Measurements from ENCODE around the gene ARPP21.
"Not testable (repeated sequence)": the region's sequence is repeated elsewhere in the genome, so short reads cannot be mapped to it uniquely, and the experiment has no call there.

Gene ARPP21

DNA sequence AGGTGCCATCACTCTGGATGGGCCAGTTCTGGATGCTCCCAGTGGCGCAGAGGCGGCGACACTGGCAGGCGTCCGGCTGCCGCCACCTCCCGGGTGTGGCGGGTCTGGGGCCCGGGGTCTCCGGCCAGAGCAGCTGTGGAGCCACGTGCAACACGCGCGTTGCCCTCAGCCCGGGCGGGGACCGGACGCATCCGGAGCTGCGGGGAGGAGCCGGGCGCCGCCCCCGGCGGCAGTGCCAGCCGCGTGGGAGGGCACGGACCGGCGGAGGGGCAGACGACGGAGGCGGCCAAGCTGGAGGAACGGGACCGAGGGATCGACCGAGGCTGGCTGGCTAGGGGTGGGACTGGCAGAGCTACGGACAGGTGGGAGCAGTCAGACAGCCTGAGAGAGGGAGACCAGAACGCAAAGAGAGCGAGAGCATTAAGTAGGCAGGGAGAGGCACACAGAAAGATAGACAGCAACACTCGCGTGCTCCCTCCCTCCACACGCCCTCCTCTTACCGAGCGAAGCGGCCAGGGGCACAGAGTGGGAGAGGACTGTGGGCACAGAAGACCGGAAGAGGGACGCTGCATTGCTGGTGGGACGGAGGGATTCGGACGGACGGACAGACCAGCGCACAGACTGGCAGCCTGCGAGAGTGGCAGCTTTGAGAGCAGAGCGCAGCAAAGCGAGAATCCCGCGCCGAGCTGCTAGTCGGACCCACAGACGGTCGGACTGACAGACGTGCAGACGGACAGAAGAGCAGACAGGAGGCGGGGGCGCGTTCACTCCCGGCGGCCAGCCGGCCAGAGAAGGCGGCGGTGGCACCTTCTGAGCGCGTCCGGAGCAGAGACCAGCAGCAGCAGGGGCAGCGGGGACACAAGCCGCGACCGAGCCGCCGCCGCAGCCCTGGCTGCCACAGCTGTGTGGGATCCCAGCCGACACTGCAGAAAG lies at the start of gene ARPP21:
Gene ARPP21, plus strand, starts transcription at position 272 of the 933 bp plus-strand sequence. CDS start 42,227 bp downstream, outside the sequence.
- DNase-seq, result peak; percentile 34 to 37
- TF ChIP-seq GATA1 (IDR thresholded peaks at IDR 0.05; ENCODE audit: low read depth, low read length), result no peak
- no peak for TF ChIP-seq POLR2A (IDR thresholded peaks at IDR 0.05; ENCODE audit: low read length)

DNA sequence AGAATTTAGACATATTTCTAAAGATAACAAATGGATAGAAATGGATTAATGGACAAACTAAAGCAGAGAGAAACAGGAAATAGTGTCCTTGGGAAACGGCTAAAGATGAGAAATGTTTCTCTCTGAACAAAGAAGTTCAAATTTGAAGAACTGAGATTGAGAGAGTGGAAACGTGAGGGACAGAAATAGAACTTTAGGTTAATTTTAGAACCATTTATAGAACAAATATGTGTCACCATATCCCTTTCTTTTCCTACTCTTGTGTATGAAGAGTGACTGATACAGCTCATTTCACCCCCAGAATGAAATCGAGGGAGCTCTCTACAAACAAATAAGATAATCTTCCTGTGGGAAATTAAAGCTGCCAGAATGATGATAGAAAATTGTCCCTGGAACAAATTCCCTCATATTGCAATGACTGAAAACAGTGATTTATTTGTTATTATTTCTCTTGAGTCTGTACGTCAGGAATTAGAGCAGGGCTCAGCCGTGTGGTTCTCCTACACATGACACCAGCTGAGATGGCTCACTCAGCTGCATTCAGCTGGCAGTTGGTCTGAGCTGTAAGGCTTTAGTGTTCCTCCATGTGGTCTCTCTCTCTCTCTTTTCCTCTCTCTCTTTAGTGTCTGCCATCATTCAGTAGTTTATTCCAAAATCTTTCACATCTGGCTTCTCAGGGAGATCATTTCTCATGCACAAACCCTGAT lies 46.6 kb upstream of the ARPP21 start:
- TF ChIP-seq GATA1 (IDR thresholded peaks at IDR 0.05; ENCODE audit: low read depth, low read length) (no peak), POLR2A (IDR thresholded peaks at IDR 0.05; ENCODE audit: low read length) (no peak)
- no peak for DNase-seq

DNA sequence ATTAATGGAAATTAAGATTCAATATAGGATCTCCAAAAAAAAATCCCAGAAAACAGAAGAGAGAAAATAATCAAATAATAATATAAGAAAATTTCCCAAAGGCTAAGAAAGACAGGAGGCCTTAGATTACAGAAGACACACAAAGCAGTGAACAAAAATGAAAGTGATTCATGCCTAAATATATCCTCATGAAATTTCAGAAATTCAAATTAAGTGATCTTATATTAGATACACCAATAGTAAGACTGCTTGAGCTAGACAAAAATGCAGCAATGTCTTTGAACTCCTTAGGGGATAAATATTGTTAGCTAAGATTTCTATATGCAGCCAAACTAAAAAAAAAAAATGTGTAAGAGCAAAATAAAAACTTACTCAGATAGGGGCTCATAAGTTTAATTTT lies 44.6 kb upstream of the ARPP21 start:
- DNase-seq, result no peak
- TF ChIP-seq POLR2A (IDR thresholded peaks at IDR 0.05; ENCODE audit: low read length) (no peak), GATA1 (IDR thresholded peaks at IDR 0.05; ENCODE audit: low read depth, low read length) (no peak)

DNA sequence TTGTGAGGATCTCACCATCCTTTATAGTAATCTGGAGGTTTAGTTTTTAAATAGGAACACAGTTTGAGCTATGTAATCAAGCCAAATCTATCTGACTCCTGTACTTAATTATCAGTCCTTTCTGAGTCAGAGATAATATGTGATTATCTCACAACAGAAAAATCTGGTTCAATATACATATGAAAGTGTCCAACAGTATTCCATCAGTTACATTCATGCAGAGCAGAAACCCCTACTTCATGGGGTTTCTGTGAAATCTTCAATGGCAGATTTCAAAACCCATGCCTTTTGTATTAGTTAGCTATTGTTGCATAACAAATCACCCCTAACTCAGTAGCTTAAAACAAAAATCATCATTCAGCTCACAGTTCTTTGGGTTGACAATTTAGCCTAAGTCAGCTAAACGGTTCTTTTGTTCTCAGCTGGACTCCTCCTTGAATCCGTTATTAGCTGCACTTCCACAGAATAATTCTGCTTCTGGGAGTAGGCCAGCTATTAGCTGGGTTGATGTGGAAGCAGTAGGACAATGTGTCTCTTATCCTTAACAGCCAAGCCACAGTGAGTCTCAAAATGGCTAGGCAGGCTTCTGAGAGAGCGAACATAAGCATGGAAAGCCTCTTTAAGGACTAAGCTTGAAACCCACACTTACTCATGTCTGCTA lies 42.9 kb upstream of the ARPP21 start:
- no peak for DNase-seq
- TF ChIP-seq POLR2A (IDR thresholded peaks at IDR 0.05; ENCODE audit: low read length) (no peak), GATA1 (IDR thresholded peaks at IDR 0.05; ENCODE audit: low read depth, low read length) (no peak)

DNA sequence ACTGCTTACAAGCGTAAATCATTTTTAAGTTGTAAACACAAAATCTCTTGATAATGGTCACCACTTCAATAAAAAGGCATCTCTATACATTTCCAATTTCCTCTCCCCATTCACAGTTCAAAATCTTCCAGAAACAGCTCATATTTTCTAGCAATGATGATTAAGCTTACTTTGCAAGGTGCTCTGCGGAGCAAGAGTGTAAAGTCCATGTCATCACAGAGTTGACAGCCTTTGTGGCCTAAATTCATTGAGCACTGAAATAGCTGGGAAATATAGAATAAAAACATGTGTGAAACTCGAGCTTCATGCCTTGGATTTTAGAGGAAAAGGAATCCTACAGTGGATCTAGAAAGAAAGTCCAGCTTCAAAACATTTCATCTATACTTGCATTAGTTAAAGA lies 41.8 kb upstream of the ARPP21 start:
- TF ChIP-seq GATA1 (IDR thresholded peaks at IDR 0.05; ENCODE audit: low read depth, low read length) (no peak), POLR2A (IDR thresholded peaks at IDR 0.05; ENCODE audit: low read length) (no peak)
- no peak for DNase-seq

DNA sequence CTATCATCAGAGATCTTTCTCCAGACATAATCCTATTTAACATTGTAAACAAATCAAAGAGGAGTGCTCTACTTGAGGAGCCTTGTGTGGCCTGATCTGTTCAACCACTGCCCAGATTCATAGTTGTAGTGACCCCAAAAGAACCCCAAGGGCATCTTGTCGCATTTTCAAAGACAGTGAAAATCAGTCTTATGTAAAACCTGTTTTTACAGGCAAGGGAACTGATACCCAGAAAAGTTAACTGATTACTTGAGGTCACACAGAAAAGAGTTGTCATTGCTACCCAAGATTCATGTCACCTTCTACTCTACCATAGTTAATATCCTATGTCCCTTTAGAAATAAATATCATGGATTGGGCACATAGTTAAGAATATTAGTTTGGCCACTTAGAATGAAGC lies 40.5 kb upstream of the ARPP21 start:
- TF ChIP-seq GATA1 (IDR thresholded peaks at IDR 0.05; ENCODE audit: low read depth, low read length) (no peak), POLR2A (IDR thresholded peaks at IDR 0.05; ENCODE audit: low read length) (no peak)
- no peak for DNase-seq

DNA sequence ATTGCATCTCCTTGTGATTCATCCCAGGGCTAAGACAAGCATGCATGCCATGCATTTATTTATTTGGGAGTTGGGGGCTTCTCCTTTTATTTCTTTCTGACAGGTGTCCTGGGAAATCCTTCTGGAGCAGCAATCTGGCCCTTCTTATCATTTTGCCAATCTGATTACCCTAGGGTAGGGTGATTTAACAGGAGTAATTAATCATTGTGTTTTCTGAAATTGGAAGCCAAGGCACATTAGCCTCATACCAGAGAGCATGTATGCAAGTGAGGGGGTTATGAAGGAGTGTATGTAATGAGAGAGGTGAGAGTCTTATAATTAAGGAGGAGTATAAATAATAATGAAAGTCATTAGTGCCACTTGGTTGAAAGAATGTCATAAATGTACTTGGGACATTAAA lies 37.4 kb upstream of the ARPP21 start:
- TF ChIP-seq POLR2A (IDR thresholded peaks at IDR 0.05; ENCODE audit: low read length) (no peak), GATA1 (IDR thresholded peaks at IDR 0.05; ENCODE audit: low read depth, low read length) (no peak)
- no peak for DNase-seq

DNA sequence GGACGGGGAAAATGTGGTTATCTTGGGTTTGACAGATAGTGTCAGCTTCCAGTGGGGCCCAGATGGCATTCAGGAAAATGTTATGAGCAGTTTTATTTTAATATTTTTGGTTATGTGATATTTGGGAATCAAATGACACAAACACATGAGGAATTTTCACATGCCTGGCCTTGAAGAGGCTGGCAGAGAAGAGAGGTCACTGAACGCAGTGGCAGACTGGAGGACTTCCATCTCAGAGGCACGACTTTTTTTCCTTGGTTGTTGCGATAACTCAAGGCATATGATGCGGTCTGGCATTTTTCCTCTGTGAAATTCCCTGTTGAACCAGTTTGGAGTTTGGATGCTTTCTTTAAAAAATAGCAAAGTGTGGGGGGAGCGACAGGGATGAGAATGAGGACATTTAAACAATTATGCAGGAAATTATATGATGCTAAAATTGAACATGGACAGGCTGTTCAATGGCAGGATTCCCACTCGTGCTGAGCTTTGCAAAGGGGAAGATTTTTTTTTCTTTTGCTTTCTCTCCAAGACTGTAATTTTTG lies 36.9 kb upstream of the ARPP21 start:
- DNase-seq, result no peak
- TF ChIP-seq POLR2A (IDR thresholded peaks at IDR 0.05; ENCODE audit: low read length) (no peak), GATA1 (IDR thresholded peaks at IDR 0.05; ENCODE audit: low read depth, low read length) (no peak)

DNA sequence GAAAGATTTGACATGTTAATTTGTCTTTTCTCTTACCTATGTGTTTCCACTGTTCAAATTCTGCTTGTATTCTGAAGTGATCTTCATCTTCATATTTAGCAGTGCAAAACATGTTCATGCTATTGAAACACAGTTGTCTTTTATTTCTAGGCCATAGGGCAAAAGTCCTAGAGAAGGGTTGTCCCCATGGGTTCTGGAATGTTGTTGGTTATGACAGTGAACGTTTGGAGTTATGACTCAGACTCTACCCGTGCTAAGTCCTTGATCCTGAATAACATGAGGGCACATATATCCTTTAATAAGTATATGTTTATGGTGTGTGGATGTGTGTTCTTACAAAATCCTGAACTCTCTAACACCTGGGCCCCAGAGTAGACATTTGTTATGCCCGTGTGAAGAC lies 23.0 kb upstream of the ARPP21 start:
- no peak for TF ChIP-seq POLR2A (IDR thresholded peaks at IDR 0.05; ENCODE audit: low read length)
- no peak for TF ChIP-seq GATA1 (IDR thresholded peaks at IDR 0.05; ENCODE audit: low read depth, low read length)
- DNase-seq, result no peak

DNA sequence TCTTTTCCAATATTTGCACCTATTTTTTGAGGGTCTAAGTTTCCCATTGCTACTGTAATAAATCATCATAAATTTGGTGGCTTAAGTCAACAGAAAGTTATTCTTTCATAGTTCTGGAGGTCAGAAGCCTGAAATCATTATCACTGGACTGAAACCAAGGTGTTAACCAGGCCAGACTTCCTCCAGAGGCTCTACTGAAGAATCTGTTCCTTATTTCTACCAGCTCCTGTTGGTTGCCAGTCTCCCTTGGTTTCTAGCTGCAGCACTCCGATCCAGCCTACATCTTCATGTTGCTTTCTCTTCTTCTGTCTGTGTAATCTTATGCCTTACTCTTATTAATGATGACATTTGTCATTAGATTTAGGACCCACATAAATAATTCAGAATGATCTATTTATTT lies 22.0 kb upstream of the ARPP21 start:
- TF ChIP-seq GATA1 (IDR thresholded peaks at IDR 0.05; ENCODE audit: low read depth, low read length), result no peak
- no peak for TF ChIP-seq POLR2A (IDR thresholded peaks at IDR 0.05; ENCODE audit: low read length)
- DNase-seq, result no peak

DNA sequence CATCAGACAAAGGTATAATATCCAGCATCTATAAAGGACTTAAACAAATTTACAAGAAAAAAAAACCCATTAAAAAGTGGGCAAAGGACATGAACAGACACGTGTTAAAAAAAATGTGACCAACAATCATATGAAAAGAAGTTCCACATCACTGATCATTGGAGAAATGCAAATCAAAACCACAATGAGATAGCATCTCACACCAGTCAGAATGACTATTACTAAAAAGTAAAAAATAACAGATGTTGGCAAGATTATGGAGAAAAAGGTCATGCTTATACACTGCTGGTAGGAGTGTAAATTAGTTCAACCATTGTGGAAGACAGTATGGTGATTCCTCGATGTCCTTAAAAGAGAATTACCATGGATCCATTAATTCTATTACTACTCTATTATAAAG lies 19.1 kb upstream of the ARPP21 start:
- DNase-seq, result not testable (repeated sequence)

DNA sequence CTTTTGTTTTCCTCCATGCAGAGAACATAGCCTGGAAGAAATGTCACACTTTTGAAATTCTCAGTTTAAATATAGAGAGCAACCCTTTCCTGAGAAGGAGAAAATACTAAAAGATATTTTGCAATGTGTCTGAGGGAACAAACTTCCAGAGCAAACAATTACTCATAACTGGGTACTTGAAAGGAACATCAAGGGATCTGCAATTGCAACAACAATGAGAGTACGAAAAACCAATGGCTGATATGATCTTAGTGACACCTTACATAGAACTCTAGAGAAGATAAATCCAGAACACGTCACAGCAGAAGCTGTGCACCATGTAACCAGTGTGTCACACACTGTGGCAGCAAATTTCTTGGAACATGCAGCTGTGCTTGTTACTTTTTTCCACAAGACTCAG lies 14.6 kb upstream of the ARPP21 start:
- TF ChIP-seq GATA1 (IDR thresholded peaks at IDR 0.05; ENCODE audit: low read depth, low read length), result no peak
- no peak for DNase-seq

DNA sequence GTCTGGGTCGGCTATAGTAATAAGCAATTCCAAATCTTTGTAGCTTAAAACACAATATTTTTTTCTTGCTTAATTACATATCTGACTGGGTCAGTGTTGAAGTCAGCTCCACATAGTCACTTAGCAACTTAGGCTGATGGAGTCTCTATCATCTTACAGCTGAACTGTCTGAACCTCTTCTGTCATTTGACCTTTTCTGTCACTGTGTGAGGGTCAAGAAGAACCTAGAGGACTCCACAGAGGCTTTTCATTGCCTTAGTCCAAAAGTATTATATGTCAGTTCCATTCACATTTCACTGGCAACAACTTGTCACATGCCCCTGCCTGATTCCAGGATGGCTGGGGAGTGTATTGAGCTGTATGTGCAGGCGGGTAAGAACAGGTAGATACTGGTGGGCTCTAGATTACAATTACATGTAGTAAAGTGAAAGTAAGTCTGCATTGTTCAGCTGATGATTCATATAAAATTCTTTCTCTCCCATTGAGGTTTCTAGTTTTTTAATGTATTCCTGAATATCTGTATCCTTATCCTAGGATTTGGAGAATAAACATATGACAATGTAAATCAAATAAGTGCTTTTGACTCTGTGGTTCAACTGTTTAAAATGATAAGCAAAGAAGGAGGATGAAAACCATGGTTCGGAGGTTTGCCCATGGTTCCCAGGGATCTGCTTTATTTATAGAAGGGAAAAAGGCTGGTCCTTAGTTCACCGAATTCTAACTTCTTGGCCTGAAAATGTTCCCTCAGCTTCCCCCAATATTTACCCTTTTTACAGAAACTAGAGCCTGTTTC lies 5.8 kb upstream of the ARPP21 start:
- TF ChIP-seq POLR2A (IDR thresholded peaks at IDR 0.05; ENCODE audit: low read length) (no peak), GATA1 (IDR thresholded peaks at IDR 0.05; ENCODE audit: low read depth, low read length) (no peak)
- DNase-seq, result no peak
